ENCODE data around the gene HMCN2. TPM values are rescaled to one million over a fixed set of nuclear protein-coding genes. Genes with fewer than 3 reads are reported as not detected.
"Not testable (repeated sequence)": the region's sequence is repeated elsewhere in the genome, so short reads cannot be mapped to it uniquely, and the experiment has no call there.

HMCN2 gene
- total and polyA plus RNA-seq, 8 donors, result 0.41 to 5.3 (median 0.76) TPM

DNA sequence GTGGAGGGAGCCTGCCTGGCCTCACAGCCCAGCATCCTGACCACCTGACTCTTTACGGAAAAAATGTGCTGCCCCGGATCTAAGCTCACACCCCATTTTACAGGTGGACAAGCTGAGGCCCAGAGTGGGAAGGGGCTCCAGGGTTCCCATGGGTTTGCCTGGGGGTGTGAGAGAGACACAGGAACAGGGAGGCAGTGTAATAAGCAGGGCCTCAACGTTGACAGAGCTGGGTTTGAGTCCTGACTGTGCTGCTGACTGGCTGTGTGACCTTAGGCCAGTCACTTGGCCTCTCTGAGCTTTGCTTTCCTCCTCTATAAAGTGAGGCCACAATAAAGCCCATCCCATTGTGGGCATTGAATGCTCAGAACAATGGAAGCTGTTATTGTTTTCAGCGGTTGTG is 73.7 kb downstream of the HMCN2 start:
- Histone ChIP-seq H3K36me3 (no peaks in the 10 kb centered on the region), H3K4me3 (no peak overlapping the region), H3K4me1 (no peaks in the 10 kb centered on the region), H3K9me3 (no peaks in the 10 kb centered on the region), H3K27ac (no peak overlapping the region), H3K27me3 (no peaks in the 10 kb centered on the region)
- TF ChIP-seq, protein P1, sequence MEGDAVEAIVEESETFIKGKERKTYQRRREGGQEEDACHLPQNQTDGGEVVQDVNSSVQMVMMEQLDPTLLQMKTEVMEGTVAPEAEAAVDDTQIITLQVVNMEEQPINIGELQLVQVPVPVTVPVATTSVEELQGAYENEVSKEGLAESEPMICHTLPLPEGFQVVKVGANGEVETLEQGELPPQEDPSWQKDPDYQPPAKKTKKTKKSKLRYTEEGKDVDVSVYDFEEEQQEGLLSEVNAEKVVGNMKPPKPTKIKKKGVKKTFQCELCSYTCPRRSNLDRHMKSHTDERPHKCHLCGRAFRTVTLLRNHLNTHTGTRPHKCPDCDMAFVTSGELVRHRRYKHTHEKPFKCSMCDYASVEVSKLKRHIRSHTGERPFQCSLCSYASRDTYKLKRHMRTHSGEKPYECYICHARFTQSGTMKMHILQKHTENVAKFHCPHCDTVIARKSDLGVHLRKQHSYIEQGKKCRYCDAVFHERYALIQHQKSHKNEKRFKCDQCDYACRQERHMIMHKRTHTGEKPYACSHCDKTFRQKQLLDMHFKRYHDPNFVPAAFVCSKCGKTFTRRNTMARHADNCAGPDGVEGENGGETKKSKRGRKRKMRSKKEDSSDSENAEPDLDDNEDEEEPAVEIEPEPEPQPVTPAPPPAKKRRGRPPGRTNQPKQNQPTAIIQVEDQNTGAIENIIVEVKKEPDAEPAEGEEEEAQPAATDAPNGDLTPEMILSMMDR (IDR thresholded peaks at IDR 0.05), result no peak
- DNase-seq, result no peak
- 49 to 55% methylated on average over 4 of the region's 4 CpGs for WGBS, 2 donors
- FAIRE-seq, result no peak
- ATAC-seq, result no peak
- intact Hi-C loops (cut with DNase I), result no loop called here

DNA sequence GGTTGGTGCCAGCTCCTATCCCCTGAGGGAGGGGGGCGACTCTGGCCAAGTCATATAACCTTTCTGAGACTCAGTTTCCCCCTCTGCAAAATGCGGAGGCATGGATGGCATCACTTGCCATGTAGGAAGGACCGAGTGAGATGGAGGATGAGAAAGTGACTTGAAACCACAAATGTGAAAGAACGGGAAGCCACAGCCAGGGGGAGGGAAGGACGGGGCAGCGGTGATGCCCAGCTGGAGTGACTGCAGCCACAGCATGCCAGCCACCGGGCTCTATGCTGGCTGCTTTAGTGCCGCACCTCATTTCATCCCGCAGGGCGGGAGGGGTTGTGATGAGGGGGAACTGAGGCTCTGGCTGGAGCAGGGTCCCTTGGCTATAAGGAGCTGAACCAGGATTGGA is 74.5 kb downstream of the HMCN2 start:
- no peak for FAIRE-seq
- Histone ChIP-seq H3K27ac (no peak overlapping the region), H3K9me3 (no peaks in the 10 kb centered on the region), H3K4me1 (no peaks in the 10 kb centered on the region), H3K4me3 (no peak overlapping the region), H3K27me3 (no peaks in the 10 kb centered on the region), H3K36me3 (no peaks in the 10 kb centered on the region)
- no peak for DNase-seq
- TF ChIP-seq, protein P1 (IDR thresholded peaks at IDR 0.05), result no peak
- 64 to 68% methylated on average over 10 of the region's 10 CpGs for WGBS, 2 donors
- ATAC-seq, result no peak
- intact Hi-C loops (cut with DNase I), result no loop called here

DNA sequence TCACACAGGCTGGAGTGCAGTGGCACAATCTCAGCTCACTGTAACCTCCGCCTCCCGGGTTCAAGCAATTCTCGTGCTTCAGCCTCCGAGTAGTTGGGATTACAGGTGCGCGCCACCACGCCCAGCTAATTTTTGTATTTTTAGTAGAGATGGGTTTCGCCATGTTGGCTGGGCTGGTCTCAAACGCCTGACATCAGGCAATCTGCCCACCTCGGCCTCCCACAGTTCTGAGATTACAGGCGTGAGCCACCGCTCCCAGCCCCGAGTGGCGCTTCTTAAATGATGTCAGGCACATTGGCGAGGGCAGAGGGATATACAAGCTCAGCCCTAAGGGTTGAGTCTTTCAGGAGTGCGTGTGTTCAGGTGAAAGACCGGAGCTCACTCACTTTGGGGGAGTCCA is 75.0 kb downstream of the HMCN2 start:
- H3K4me1 ChIP-seq; H3K27me3 ChIP-seq; H3K9me3 ChIP-seq; ATAC-seq; H3K4me3 ChIP-seq; intact Hi-C loops (cut with DNase I); H3K36me3 ChIP-seq; DNase-seq; H3K27ac ChIP-seq; FAIRE-seq: not testable (repeated sequence)
- WGBS, 2 donors, result 72 to 86% methylated on average over 17 of the region's 17 CpGs

DNA sequence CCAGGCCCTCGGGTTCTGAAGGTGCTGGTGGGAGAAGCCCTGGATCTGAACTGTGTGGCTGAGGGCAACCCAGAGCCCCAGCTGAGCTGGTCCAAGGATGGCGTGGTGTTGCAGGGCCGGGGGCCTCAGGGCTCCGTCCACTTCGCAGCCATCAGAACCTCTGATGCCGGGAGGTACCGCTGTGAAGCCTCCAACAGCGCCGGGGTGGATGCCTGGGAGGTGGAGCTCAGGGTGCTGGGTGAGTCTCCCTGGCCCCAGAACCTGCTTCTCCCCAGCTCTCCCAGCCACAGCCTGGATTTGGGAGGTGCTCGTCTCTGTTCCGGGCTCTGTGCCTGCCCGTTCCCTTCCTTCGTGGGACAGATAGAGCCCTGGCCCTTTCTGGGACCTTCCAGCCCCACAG is 75.6 kb downstream of the HMCN2 start:
- H3K4me1 ChIP-seq, result no peaks in the 10 kb centered on the region
- H3K4me3 ChIP-seq, result no peak overlapping the region
- no peak for DNase-seq
- no peaks in the 10 kb centered on the region for H3K36me3 ChIP-seq
- no peak for FAIRE-seq
- no peaks in the 10 kb centered on the region for H3K9me3 ChIP-seq
- intact Hi-C loops (cut with DNase I), result no loop called here
- TF ChIP-seq, protein P1 (IDR thresholded peaks at IDR 0.05), result no peak
- H3K27me3 ChIP-seq, result no peaks in the 10 kb centered on the region
- no peak for ATAC-seq
- 57 to 65% methylated on average over 13 of the region's 13 CpGs for WGBS, 2 donors
- no peak overlapping the region for H3K27ac ChIP-seq

DNA sequence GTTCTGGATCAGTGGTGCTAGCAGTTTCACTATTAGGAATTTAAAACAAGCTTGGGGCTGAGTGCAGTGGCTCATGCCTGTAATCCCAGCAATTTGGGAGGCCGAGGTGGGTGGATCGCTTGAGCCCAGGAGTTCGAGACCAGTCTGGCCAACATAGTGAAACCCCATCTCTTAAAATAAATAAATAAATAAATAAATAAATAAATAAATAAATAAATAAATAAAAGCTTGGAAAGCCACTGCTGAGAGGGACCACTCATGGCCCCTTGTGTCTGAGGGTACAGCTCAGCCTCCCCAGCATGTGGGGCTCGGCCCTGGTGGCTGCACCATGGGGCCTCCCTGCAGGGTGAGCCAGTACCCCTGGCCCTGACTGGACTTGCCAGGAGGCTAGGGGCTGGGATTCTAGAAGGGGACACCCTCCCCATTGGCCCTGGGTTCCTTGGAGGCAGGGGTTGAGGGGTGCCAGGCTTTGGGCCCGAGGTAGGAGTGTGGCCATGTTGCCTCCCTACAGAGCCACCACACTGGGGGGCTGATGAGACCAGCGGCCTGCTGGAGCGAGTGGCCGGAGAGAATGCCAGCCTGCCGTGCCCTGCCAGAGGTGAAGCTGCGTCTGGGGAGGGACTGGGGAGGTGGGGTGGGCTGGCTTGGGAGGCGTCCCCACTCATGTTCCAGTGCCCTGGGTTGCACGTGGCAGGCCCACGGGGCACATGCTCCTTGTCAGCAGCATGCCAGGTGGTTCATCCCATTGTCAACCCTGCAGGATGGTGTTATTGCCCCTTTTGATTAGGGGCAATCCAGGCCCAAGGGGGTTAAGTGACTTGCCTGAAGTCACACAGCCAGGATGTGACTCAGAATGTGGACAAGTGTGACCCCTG is 76.5 kb downstream of the HMCN2 start:
- intact Hi-C loops (cut with DNase I), result no loop called here
- FAIRE-seq (no peak), DNase-seq (no peak), ATAC-seq (no peak)
- Histone ChIP-seq H3K9me3 (no peaks in the 10 kb centered on the region), H3K27me3 (no peaks in the 10 kb centered on the region), H3K4me1 (no peaks in the 10 kb centered on the region), H3K27ac (no peak overlapping the region), H3K36me3 (no peaks in the 10 kb centered on the region), H3K4me3 (no peak overlapping the region)
- TF ChIP-seq, protein P1 (IDR thresholded peaks at IDR 0.05), result no peak
- 74 to 75% methylated on average over 13 of the region's 13 CpGs for whole genome bisulfite sequencing, 2 donors
